Loucy (cell line): ENCODE data around the gene NTRK1.

ENCODE experiments used
- CTCF ChIP-seq: fragments of 200-600 bp; sonication (generic); conservative IDR thresholded peaks from 2 replicates; pipeline ENCODE4 v1.5.1; 2014; ENCODE audit warnings: mild to moderate bottlenecking, antibody characterized with exemption, low read length
- EZH2phosphoT487 ChIP-seq: fragments of 200-600 bp; IDR thresholded peaks from 2 replicates; pipeline ENCODE4 v1.6.1; 2018; ENCODE audit warnings: antibody characterized with exemption, mild to moderate bottlenecking, moderate library complexity, borderline replicate concordance

- TF ChIP-seq CTCF (no peak), EZH2phosphoT487 (no peak)
These were observed 35.3 kb downstream of the NTRK1 start for GRCh38 chr1:156895927-156896326.
